GM21825 (cell line): ENCODE data around the gene TMEM235.
"Not testable (repeated sequence)": the region's sequence is repeated elsewhere in the genome, so short reads cannot be mapped to it uniquely, and the experiment has no call there.

Experiments
- ATAC-seq: cut with Tn5 transposase; IDR thresholded peaks from one replicate; pipeline ENCODE4 v1.9.1; 2021; ENCODE audit warnings: mild to moderate bottlenecking, moderate library complexity; ENCODE audit not compliant: unreplicated experiment

The TMEM235 gene

DNA sequence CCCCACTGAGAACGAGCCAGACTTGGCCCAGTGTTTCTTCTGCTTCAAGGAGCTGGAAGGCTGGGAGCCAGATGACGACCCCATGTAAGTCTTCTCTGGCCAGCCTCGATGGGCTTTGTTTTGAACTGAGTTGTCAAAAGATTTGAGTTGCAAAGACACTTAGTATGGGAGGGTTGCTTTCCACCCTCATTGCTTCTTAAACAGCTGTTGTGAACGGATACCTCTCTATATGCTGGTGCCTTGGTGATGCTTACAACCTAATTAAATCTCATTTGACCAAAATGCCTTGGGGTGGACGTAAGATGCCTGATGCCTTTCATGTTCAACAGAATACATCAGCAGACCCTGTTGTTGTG is 16.7 kb upstream of the TMEM235 start:
- ATAC-seq = no peak

DNA sequence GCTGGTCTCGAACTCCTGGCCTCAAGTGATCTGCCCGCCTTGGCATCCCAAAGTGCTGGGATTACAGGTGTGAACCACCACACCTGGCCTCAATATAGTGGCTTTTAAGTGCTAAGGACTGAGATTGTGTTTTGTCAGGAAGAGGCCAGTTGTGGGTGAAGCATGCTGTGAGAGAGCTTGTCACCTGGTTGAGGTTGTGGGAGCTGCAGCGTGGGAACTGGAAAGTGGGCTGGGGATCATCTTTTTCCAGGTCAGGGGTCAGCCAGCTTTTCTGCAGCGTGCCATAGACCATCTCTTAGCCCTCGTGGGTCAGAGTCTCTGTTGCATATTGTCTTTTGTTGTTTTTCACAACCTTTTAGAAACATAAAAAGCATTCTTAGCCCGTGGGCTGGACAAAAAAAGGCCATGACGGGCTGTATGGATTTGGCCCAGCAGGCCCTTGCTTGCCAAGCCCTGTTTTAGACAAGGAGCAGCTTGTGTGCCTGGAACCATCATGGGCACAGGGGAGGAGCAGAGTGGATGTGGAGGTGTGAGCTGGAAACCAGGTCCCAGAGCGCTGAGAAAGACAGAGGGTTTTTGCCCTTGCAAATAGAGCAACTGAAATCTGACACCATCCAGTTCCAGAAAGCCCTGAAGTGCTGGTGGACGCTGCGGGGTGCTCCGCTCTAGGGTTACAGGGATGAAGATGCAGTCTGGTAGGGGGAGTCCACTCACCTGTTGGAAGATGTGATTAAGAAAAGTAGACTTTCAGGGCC is 11.9 kb upstream of the TMEM235 start:
- ATAC-seq = no peak

DNA sequence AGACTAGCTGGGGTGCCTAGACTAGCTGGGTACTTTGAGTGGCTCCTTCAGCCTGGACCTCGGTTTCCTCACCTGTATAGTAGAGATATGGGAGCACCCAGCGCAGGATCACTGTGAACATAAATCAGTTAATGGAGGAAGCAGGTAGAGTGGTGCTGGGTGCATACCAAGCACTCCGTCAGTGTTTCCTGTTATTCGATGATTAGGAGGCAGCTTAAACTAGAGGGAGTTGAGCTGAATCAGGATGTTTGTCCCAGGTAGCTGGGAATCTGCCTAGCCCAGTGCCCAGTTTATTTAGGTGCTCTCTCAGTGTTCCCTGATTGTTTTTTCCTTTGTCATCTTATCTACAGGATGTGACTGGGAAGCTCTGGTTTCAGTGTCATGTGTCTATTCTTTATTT is 8.4 kb upstream of the TMEM235 start:
- no peak for ATAC-seq

DNA sequence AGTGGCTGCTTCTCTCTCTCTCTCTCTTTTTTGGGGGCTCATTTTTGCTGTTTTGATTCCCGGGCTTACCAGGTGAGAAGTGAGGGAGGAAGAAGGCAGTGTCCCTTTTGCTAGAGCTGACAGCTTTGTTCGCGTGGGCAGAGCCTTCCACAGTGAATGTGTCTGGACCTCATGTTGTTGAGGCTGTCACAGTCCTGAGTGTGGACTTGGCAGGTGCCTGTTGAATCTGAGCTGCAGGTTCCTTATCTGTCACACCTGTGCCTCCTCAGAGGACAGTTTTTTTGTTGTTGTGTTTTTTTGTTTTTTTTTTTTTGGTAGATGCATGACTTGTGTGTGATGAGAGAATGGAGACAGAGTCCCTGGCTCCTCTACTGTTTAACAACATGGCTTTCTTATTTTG is 7.7 kb upstream of the TMEM235 start:
- ATAC-seq = no peak

DNA sequence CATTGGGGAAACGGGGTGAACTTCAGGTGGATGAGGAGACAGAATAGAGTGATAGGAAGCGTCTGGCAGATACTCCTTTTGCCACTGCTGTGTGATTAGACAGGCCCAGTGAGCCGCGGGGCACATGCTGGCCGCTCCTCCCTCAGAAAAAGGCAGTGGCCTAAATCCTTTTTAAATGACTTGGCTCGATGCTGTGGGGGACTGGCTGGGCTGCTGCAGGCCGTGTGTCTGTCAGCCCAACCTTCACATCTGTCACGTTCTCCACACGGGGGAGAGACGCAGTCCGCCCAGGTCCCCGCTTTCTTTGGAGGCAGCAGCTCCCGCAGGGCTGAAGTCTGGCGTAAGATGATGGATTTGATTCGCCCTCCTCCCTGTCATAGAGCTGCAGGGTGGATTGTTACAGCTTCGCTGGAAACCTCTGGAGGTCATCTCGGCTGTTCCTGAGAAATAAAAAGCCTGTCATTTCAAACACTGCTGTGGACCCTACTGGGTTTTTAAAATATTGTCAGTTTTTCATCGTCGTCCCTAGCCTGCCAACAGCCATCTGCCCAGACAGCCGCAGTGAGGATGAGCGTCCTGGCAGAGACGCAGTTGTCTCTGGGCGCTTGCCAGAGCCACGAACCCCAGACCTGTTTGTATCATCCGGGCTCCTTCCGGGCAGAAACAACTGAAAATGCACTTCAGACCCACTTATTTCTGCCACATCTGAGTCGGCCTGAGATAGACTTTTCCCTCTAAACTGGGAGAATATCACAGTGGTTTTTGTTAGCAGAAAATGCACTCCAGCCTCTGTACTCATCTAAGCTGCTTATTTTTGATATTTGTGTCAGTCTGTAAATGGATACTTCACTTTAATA is 7.0 kb upstream of the TMEM235 start:
- ATAC-seq = no peak

DNA sequence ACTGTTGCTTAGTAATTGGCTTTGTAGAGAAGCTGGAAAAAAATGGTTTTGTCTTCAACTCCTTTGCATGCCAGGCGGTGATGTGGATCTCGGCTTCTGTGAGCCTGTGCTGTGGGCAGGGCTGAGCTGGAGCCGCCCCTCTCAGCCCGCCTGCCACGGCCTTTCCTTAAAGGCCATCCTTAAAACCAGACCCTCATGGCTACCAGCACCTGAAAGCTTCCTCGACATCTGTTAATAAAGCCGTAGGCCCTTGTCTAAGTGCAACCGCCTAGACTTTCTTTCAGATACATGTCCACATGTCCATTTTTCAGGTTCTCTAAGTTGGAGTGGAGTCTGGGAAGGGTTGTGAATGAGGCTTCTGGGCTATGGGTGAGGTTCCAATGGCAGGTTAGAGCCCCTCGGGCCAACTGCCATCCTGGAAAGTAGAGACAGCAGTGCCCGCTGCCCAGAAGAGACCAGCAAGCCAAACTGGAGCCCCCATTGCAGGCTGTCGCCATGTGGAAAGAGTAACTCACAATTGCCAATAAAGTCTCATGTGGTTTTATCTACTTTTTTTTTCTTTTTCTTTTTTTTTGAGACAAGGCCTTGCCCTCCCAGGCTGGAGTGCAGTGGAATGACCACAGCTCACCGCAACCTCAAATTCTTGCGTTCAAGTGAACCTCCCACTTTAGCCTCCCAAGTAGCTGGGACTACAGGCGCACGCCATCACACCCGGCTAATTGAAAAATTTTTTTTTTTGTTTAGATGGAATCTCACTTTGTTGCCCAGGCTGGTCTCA is 6.2 kb upstream of the TMEM235 start:
- ATAC-seq = no peak

DNA sequence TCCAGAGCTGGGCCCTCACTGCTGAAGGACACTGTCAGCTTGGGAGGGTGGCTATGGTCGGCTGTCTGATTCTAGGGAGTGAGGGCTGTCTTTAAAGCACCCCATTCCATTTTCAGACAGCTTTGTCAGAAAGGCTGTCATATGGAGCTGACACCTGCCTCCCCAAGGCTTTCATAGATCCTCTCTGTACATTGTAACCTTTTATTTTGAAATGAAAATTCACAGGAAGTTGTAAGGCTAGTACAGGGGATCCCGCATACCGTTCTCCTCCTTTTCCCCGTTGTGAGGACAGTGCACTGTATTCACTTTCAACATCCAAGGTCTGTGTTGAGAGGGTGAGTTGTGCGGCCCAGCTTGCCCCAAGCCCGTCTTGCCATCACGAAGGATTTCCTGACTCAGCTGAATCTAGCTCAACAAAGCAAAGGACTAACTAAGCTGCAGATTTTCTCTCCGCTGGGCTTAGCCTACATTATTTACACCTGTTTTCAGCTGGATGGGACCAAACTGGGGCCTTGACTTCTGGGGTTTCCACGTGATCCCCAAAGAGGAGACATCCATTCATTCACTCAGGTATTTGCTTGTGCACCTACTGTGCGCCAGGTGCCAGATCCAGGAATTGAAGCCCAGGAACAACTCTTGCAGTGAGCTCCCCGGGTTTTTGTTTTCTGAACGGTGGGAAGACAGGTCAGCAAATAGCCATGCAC is 5.2 kb upstream of the TMEM235 start:
- no peak for ATAC-seq

DNA sequence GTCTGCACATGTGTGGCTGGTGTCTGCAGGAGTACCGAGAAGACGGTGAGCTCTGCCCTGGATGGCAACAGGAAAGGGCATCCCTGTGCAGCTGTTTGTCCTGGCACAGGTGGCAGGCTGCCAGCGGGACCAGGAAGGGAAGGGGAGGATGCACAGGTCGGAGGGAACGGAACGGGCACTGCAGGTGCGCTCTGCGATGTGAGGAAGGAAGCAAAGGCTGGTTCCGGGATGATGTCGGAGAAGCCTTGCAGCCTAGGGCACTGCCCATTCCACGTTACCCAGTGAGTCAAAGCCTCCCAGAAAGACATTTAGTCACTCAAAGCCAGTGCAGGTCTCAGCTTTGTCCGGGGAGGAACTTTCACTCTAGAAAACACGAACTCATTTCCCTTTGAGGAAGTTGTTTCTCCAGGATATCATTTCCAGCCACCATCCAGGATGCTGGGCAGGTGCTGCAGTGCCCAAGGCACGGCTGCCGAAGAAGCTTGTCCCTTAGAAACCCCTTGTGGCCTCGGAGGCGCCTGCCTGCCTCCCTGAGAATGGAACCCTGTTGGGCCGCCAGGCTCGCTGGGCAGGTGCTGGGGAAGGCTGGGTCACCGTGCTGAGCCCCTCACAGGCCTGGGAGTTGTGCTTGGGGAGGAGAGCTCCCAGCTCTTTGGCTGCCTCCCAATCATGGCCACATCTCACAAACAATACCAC is 4.5 kb upstream of the TMEM235 start:
- no peak for ATAC-seq

DNA sequence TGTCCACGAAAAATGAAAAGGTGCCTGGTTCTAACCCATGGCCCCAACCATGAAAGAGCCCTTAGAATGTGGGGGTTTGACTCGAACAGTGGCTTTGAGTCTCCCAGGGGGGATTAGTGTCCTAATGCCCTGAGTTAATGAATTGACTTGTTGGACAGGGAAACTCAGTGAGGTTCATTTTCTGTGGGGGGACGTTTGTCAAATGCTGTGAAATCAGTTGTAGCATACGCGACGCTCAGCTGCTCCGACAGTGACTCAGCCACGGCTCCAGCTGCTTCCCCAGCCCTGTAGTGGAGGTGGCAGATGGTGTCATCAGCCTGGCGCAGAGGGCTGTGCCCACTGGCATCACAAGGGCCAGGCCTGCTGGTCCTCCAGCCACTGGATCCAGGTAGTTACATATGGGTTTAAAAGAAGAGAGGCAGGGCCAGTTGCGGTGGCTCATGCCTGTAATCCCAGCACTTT is 3.9 kb upstream of the TMEM235 start:
- ATAC-seq = no peak

DNA sequence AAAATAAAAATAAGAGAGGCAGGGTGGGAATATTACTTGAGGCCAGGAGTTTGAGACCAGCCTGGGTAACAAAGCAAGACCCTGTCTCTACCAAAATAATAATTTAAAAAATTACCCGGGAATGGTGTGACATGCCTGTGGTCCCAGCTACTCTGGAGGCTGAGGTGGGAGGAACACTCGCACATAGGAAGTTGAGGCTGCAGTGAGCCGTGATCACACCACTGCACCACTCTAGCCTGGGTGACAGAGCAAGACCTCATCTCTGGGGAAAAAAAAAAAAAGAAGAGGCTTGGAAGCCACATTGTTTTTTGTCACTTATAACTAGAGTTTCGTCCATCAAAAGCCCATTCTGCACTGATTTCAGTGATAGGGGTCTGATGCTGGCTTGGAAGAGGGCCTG is 3.3 kb upstream of the TMEM235 start:
- no peak for ATAC-seq

DNA sequence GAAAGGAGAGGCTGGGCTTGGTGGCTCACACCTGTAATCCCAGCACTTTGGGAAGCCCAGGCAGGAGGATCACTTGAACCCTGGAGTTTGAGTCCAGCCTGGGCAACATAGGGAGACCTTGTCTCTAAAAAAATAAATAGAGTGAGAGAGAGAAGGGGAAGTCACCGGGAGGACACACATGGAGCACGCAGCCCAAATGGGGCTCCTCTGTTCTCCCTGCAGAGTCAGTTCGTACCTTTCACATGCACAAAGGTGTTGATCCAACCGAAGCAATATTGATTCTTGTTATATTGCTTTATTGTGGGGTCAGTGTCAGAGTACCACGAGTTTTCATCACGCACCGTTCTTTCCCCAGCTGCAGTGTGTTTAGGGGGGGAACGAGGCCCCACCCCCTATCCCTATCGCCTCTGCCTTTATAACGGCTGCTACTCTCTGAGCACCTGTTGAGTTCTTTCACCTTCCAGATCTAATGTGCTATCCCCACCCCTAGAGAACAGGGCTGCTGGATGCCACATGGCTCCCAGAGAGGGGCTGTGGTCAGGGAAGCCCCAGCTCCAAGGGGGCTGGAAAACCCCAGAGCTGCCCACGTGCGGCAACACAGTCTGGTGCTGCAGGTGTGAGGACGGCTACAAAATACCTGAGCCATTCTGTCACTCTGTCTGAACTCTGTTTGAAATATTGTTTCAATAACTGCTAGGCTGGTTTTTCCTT is 1.0 kb upstream of the TMEM235 start:
- no peak for ATAC-seq

DNA sequence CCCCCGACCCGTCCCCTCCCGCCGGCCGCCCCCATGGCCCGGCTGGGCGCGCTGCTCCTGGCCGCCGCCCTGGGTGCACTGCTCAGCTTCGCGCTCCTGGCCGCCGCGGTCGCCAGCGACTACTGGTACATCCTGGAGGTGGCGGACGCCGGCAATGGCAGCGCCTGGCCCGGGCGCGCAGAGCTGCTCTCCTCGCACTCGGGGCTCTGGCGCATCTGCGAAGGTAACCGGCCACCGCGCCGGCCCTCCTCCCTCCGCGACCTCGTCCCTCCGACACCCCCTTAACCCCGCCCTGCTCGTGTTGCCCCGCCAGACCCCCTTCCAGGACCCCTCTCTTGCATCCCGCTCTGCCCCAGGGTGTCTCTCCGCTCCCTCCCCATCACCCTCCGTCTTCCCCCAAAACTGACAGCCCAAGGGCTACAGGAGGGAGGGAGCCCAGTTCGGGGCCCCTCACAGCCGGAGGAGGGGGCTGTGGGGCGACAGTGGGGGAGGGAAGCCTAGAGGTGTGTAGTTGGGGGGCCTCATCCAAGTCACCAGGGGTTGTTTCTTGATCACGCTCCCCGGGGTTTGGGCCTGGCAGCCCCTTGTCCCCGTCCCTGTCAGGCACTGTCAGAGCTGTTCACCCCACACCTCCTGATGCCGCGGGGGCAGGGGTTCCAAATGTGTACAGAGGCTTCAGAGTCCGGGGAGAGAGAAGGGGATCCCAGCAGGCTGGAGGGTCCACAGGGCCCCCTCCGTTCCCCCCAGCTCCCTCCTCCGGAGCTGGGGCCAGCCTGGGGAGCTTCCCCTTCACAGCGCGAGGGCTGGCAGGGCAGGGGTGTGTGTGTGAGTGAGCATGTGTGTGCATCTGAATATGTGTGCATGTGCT is 794 bp downstream of the TMEM235 start:
- no peak for ATAC-seq

DNA sequence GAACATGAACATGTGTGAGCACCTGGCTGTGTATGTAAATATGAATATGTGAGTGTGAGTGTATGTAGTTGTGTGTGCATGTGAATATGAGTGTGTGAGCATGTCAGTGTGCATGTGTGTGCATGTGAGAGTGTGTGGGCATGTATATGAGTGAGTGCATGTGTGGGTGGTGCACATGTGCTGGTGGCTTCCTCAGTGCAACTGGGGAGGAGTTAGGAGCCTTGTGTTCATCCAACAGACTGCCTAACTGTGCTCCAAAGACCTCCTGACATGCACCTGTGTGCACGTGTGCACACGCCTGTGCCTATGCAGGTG is 1.4 kb downstream of the TMEM235 start:
- ATAC-seq = no peak

DNA sequence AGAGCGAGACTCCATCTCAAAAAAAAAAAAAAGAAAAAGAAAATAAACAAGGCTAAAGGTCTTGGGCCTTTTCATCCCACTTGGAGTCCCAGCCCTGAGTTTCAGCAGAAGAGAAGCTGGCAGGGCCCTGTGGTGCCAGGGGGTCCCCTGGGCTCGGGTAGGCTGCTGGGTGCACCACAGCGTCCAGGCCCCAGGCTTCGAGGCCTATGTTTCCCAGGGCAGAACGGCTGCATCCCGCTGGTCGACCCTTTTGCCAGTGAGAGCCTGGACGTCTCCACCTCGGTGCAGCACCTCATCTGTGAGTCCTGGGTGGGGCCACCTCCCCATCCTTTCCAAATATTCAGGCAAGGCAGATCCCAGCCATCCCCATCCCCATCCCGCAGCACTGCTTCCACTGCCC is 2.2 kb downstream of the TMEM235 start:
- no peak for ATAC-seq

DNA sequence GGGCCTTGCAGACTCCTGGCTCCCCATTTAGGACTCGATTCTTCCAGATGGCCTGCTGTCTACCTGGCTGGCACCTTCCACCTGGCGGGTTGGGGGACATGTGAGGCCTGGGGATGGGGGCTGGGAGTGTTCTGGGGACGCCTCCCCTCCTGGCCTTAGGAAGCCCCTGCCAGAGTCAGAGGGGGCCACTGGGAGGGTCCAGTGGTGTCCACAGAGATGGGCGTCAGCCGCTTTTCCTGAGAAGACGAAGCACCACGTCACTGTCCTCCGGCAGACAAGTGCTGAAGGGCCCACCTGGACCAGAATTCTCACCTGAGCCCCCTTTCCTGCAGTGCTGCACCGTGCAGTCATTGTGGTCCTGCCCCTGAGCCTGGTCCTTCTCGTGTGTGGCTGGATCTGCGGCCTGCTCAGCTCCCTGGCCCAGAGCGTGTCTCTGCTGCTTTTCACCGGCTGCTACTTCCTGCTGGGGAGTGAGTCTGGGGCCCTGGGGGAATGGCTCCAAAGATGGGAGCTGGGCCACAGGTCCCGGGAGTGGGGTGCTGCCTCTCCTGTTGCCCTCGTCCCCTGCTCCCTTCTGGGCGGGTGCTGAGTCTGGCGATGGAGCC is 2.9 kb downstream of the TMEM235 start:
- no peak for ATAC-seq

DNA sequence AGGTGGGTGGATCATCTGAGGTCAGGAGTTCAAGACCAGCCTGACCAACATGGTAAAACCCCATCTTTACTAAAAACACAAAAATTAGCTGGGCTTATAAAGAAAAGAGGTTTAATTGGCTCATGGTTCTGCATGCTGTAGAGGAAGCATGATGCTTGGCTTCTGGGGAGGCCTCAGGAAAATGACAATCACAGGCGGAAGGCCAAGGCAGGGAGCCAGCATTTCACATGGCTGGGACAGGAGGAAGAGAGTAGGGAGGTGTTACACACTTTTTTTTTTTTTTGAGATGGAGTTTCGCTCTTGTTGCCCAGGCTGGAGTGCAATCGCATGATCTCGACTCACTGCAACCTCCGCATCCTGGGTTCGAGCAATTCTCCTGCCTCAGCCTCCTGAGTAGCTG is 3.6 kb downstream of the TMEM235 start:
- ATAC-seq = not testable (repeated sequence)

DNA sequence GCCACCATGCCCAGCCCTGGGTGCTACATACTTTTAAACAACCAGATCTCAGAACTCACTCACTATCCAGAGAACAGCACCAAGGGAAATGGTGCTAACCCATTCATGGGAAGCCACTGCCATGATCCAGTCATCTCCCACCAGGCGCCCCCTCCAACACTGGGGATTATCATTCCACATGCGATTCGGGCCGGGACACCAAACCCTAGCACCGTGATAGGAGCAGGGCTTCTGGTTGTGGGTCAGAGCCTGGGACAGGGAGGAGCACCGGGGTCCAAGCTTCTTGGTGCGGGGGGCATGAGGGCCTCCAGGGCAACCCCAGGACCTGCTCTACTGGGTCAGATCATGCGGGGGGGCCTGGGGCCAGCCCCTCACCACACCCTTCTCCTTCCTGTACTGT is 4.5 kb downstream of the TMEM235 start:
- no peak for ATAC-seq

DNA sequence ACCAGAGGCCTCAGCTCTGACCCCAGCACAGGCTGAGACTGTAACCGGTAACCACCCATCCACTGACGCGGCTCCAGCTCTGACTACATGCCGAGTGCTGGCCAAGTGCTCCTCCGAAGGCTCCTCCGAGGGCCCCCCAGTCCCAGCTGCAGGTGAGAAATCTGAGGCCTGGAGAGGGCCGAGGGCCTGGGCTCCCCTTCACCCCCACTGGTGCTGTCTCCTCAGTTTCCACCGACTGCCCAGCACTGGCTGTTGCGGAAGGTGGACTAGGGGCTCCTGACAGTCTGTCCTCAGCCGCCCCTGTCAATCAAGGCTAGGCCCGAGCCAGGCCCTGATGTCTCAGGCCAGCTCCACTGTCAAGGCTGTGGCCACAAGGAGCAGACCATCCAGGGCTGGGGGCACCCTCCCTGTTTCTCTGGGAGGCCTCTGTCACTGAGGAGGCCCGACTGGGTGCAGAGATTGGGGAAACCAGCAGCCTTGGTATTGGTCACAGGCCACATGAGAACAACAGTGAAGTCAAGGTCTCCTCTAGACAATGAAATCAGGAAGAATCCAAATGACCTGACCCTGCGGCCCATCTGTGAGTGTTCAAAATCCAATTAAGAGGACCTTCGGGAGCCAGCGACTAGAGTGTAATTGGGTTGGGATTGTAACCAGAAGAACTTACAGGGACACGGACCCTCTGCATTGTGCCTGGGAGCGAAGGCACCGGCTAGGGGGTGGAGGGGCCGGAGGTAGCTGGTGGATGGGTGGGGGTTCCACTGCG is 5.1 kb downstream of the TMEM235 start:
- ATAC-seq = no peak
